HG02571 (cell line): Measurements from ENCODE around the gene RXRA.

Experiments used
- ATAC-seq: cut with Tn5 transposase; IDR thresholded peaks from one replicate; pipeline ENCODE4 v1.9.1; 2021; ENCODE audit warnings: mild to moderate bottlenecking, moderate library complexity; ENCODE audit not compliant: unreplicated experiment

Gene RXRA

DNA sequence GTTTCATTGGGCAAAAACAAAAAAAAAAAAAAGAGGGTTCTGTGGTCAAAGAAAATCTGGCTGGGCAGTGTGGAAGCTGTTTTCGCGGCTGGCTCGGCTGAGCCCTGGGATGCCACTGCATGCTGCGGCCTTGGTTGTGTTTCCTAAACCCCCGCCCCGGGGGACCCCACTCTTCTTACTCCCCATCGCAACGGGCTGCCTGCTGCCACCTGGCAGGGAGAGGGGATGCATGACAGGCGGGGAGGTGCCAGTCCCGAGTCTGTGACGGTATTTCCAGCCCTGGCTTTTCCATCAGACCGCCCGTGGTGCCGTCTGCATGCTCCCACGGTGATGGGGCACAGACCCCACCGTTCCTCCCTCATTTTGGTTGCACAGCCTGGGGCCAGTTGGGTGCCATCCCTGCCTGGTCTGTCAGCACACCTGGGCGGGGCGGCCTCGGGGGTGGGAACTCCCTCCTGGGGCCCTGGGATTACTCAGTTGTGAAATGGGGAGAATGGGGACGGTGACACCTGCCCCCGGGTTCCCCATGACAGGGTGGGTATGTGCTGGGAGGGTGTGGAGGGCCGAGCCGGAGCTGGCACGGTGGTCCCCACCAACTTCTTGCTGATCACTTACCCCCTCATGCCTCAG lies 101.0 kb downstream of the RXRA start:
- no peak for ATAC-seq

DNA sequence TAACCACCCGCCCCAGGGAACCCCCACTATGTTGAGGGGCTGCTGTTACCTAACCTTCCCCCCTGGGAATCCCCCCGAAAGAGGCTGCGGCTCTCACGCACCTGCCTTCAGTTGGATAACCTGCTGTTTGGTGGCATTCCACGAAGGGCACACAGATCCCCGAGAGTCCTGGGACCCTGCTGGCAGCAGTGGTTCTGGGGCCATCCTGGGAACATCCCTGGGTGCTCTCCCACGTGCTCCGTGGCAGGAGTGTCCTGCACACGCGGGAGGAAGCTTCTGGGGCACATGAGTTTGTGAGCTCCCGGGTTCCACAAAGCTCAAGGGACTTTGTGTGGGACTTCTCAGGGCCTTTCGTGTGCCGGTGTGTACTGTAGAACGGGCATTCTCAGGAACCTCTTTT lies 102.3 kb downstream of the RXRA start:
- ATAC-seq, result no peak

DNA sequence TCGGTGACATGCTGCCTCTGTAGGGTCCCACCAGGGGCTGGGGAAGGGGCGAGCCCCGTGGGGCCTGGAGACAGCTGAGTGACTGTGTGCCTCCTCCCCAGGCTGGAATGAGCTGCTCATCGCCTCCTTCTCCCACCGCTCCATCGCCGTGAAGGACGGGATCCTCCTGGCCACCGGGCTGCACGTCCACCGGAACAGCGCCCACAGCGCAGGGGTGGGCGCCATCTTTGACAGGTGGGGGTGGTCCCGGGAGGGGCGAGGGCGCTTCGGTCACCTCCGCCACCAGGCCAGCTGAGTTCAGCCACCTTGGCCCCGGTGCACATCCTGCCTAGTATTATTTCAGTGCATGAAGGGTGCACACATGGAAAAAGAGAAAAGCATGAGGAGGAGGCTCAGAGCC lies 102.8 kb downstream of the RXRA start:
- ATAC-seq, result no peak

DNA sequence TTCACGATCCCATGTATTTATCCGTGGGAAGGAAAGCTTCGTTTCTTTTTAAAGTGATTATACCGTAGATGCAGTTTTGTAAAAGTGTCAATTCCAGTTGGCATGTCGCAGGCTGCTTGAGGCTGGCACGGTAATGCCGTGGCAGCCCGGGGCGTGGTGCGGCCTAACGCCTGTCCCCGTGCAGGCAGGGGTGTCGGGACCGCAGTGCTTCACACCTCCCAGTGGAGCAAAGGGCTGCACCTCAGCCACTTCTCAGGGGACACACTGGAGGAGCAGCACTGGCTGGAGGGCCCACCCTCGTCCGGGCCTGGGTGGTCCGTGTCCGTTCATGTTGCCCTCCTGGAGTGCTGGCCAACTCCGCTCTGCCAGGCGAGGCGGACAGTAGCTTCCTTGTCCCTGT lies 103.2 kb downstream of the RXRA start:
- ATAC-seq, result no peak

DNA sequence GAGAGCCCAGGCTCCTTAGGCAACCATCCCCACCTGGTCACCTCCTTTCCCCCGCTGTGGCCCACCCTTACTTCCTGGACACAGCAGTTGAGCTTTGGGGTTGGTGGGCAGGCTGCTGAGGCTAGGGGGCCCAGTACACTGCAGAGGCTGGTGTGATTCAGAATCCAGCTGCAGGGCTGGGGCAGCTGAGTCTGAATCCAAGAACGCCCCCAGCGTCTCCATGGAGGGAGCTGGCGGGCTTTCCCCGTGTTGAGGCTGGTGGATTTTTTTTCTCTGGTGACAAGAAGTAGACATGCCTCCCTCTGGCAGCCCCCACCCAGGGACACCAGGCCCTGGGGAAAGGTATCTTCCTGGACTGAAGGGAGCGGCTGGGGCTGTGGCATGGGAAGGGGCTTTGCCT lies 104.8 kb downstream of the RXRA start:
- ATAC-seq, result no peak

DNA sequence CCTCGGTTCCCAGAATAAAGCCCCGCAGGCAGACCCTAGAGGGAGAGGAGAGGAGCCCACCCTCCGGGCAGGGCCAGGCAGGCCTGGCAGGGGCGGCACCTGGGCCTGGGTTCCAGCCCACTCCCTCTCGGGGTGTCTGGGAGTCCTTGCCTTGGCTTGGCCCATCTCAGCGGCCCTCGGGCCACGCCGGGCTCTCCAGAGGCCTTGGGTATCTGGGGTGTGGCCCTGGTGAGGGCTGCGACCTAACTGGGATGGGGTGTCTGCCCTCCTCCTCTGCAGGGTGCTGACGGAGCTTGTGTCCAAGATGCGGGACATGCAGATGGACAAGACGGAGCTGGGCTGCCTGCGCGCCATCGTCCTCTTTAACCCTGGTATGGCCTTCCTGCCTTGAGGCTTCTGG lies 105.4 kb downstream of the RXRA start:
- ATAC-seq, result no peak

DNA sequence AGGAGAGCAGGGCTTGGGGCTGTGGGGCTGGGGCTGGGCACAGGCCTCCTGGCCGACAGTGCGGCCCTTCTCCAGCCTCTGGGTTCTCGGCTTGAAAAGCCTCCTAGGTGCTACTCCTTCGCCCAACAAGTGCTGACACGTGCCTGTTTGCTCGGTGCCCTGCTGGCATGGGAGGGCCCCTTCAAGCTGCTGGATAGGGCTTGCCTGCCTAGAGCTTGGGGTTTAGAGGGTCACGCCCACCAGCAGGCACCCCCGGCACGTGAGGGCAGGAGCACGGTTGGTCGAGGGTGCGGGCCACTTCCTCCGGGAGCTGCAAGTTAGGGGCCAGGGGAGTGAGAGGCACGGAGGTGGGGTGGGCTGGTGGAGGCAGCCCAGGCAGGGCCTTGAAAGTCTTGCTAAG lies 106.2 kb downstream of the RXRA start:
- no peak for ATAC-seq

DNA sequence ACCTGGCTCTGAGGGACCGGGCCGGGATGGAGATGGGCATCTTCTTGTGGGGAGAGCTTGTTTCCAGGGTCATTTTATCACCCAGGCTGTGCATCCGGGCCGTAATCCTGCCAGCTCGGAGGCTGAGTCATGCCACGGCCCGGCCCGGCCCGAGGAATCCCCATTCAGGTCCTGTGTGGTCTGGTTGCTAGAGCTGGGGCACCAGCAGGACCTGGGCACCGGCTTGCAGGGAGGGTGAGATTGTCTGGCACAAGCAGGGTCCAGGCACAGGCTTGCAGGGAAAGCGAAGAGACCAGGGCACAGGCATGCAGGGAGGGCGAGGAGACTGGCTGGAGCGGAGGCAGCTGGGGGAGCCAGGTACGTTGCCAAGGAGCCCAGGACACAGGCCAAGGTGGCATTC lies 106.8 kb downstream of the RXRA start:
- ATAC-seq, result no peak

DNA sequence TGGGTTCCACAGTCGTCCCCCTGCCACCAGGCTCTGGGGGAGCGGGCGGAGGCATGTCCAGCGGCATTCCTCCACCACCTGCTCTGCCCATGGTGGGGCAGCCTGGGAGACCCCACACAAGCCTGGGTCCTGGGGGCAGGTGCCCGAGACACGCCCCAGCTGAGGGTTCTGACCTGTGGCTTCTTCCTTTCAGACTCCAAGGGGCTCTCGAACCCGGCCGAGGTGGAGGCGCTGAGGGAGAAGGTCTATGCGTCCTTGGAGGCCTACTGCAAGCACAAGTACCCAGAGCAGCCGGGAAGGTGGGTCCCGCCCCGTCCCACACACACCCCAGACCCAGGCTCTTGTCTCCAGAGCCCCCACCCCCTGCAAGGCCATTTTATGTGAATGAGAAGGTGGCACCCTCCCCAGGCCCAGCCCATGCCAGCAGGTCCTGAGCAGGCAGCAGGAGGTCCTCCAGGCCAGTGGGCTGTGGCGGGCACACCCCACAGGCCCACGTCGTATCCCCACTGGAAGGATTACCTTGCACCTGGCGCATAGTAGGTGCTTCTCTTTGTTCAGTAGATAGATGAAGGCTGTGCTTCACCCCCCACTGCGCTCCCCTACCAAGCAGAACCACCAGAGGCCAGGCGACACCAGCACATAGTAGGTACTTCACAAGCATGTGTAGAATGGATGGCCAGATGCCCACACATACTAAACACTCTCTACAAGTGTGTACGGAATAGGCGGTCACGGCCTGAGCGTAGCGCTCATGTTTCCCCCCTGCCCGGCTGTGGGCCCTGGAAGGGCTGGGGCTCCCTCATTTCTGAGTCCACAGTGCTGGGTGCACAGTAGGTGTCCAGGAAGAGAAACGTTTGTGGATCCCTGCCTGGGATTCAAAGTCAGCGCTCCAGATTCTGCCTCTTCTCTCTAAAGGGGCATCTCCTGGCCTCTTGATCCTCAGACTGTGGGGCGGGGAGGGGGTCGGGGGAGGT lies 107.9 kb downstream of the RXRA start:
- ATAC-seq, result no peak

DNA sequence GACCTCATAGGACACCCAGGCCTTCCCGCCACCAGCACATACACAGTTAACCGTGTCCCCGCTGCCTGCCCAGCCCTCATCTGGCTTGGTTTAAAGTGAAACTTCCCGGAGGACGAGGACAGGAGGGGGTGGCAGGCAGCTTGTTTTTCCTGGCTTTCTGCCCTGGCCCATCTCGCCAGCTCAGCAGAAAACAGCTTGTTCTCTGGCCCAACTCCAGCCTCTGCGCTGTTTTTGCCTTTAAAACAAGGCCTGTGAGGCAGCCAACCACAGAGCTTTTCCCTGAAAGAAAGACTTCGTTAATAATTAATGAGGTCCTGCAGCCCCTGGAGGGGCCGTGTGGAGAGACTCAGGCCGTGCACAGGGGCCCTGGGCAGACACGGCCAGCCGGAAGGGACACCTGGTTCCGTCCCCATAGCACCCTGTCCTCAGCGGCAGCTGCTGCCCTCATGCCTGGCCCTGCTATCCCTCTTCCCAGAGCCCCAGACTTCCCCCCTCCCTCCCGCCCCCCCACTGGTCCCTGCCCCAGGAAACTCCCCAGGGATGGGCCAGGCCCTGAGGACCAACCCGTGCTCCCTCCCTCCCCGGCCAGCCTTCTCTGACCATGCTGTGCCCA lies 108.7 kb downstream of the RXRA start:
- ATAC-seq, result no peak

DNA sequence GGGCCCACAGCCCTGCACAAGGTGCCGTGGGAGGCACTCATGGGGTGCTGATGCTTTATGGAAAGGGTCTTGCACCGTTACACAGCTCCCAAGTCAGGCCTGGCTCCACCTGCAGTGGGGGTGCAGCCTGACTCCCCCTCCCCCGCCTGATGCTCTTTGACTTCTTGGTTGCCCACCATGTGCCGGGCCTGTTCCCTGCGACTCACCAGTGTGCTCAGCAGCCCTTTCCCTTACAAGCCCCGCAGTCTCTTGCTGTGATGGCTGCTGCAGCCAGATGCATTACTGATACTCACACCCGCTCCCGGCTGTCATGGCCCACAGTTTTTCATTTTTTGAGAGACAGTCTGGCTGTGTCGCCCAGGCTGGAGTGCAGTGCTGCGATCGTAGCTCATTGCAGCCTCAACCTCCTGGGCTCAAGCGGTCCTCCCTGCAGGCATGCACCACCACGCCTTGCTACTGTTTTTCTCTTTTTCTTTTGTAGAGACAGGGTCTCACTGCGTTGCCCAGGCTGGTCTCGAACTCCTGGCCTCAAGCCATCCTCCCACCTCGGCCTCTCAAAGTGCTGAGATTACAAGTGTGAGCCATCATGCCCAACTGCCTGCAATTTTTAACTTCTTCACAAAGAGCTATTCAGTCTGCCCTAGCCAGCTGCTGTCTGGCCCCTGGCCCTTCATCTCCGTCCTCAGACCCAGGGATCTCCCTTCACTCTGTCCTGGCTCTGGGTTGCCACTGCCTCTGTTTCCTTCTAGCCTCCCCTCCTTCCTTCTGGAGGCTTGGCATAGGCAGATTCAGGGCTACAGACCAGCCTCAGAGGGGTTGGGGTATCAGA lies 109.5 kb downstream of the RXRA start:
- no peak for ATAC-seq

DNA sequence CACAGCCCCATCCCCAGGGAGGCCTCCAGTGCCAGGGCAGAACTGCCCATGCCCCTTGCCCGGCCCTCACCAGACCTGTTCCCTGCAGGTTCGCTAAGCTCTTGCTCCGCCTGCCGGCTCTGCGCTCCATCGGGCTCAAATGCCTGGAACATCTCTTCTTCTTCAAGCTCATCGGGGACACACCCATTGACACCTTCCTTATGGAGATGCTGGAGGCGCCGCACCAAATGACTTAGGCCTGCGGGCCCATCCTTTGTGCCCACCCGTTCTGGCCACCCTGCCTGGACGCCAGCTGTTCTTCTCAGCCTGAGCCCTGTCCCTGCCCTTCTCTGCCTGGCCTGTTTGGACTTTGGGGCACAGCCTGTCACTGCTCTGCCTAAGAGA lies 110.1 kb downstream of the RXRA start:
- no peak for ATAC-seq

DNA sequence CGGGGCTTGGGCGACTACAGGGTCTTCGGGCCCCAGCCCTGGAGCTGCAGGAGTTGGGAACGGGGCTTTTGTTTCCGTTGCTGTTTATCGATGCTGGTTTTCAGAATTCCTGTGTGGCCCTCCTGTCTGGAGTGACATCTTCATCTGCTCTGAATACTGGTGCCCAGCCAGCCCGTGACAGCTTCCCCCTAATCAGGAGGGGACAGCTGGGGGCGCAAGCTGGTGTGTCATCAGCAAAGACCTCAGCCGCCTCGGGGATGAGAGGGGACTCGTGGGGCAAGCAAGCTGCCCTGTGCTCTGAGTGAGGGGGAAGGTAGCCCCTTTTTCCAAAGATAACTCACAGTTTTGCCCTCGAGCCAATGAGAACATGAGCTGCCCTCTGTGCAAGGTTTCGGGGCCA lies 110.7 kb downstream of the RXRA start:
- ATAC-seq, result no peak

DNA sequence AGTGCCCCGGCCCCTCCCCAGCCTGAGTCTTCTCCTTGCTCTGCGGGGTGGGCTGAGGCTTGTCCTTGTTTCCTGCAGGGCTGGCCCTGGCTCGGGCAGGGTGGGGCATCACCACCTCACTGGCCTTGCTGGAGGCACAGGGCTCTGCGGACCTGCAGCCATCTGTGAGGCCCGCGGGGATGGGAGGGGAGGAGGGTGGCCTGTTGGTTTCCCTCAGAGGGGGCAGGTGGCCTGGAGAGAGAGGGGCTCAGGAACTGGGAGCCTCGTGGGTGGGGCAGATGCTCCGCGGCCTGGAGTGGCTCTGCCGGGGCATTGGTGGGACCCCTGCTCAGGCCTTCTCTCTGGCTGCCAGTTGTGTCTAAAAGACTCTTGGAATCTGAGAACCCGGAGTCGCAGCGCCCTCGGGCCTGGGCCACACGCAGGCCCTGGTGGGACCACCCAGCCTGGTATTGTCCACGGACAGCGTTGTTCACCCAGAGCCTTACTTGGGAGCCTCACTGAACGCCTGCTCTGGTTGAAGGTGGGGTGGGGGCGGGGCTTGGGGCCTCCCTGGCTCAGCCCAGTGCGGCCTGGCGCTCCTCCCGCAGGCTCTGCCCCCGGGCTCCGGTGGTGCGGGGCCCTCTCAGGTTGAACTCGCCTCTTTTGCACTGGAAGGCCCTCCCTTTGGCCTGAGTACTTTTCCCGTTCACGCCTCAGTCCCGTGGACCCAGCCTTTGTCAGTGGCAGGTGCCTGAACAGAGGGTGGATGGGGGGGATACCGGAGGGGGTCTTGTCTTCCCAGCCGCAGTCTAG lies 111.3 kb downstream of the RXRA start:
- no peak for ATAC-seq

DNA sequence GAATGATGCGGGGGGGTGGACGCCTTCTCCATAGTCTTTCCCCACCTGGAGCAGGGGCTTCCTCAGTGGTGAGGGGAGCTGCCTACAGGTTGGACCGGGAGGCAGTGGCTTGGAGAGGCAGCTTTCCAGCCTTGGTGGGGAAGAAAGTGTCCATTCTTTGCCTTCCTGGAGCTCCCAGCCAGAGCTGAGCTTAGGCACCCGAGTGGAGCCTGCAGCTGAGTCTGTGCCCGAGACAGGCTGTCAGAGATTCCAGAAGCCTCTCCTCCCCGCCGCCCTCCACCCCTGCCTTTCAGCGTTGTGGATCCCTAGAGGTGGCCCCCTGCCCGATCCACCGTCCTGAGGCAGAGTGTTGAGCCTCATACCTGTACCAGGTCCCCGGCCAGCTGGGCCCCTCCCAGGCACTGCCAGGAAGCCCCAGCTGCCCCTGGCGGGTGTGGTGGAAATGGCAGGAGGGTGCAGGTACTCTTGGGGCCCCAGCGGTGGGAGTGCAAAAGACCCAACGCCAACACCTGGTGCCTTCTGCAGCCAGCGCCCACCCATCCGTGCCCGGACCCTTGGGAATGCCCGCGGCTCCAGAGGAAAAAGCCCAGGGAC lies 112.0 kb downstream of the RXRA start:
- ATAC-seq, result no peak

DNA sequence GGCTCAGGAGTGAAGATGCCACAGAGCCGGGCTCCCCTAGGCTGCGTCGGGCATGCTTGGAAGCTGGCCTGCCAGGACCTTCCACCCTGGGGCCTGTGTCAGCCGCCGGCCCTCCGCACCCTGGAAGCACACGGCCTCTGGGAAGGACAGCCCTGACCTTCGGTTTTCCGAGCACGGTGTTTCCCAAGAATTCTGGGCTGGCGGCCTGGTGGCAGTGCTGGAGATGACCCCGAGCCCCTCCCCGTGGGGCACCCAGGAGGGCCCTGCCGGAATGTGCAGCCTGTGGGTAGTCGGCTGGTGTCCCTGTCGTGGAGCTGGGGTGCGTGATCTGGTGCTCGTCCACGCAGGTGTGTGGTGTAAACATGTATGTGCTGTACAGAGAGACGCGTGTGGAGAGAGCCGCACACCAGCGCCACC lies 113.1 kb downstream of the RXRA start:
- no peak for ATAC-seq

DNA sequence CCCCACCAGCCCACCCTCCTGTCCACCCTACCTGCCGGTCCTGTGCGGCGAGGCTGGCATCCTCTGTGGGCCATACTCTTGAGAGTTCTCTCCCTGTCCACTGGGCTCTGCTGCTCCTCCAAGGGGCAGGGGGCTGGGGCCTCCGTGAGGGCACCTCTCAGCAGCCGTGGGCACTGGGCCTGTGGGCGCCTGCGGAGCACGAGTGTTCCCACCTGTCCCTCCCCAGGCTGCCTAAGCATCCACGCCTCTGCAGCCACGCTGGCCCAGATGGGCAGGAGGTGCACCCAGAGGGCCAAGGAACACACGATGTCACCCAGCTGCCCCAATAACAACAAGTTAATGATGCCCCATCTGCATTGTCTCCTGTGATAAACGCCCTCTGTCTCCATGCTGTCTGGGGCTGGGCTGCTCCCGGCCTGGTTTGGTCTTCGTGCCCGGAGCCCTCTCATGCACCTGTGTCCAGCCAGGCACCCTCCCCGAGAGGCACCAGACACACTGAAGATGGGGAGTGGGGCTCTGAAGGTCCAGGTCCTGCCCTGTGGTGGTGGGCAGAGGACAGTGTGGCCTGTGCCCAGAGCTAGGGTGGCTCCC lies 114.5 kb downstream of the RXRA start:
- ATAC-seq, result no peak

DNA sequence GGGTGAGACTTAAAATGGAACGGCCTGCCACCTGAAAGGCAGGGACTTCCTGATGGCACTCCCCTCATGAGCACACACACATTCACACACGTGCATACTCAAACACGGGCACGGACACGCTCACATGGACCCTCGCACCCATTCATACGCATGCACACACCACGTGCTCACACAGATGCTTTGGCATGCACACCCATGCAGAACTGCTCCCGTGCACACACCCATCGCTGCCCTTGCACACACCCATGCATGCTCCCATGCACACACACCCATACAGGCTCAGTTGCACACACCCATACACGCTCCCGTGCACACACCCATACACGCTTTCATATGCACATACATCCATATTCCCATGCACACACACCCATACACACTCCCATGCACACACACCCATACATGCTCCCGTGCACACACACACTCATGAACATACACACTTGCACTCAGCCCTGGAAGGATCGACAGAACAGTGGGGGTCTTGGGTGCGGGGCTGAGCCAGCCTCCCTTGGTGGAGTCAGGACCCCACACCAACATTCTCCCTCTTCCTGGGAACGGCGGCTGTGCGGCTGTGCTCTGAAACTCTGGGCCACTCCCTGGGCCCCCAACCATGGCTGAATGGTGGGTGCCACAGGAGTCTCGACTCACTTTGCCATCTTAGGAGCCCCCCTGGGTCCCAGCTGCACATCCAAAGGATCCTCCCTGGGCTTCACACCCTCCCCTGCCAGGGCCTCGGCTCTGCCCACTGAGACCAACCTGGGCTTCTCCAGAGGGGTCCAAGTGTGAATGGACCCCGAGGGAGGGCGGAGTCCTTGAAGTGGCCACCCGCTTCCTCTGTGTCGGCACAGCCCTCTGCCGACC lies 115.2 kb downstream of the RXRA start:
- no peak for ATAC-seq

DNA sequence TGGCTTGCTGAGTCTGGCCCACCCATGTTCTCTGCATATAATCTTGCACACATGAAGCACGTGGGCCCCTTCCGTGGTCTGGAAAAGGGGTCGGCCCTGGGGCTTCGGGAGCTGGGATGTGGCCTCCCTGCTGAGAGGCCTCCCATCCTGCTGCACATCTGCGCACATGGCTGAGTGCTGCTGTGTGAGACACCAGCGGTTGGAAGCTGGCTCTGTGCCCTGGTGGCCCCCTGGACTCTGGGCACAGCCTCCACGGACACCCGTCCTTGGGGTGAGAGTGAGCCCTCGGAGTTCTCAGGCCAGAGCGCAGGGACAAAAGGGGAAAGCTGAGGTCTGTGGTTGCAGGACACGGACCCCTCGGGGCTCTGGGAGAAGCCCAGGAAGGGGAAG lies 115.8 kb downstream of the RXRA start:
- no peak for ATAC-seq
